ENCODE results near the gene EIF2D. TPM values are rescaled to one million over a fixed set of nuclear protein-coding genes. Genes with fewer than 3 reads are reported as not detected.

The EIF2D gene
- total and polyA plus RNA-seq, 2 of the 8 experiments (the other 6 are each of a cell fraction or from before 2014, with no cell fraction given) = 36.1 to 37.1 TPM

GRCh38 chr1:206590025-206590758 lies 22.1 kb downstream of the EIF2D start:
- no peaks in the 10 kb centered on the region for H3K27me3 ChIP-seq (replicated peaks in 1 of 4; ENCODE audit: control insufficient read depth in 3 of 4, extremely low read depth in 1 of 4, insufficient read depth in 3 of 4, low read length in 3 of 4)
- H3K23me2 ChIP-seq (ENCODE audit: low read depth, low read length) = no peaks in the 10 kb centered on the region
- no peak overlapping the region for H3K27ac ChIP-seq (ENCODE audit: low read depth, low read length)
- DNase-seq (ENCODE audit: low read depth in 1 of 2, low spot score in 2 of 2) = no peak
- H3K4ac ChIP-seq (replicated peaks; ENCODE audit: insufficient read length, low read depth, low read length) = no peak overlapping the region
- FAIRE-seq = no peak
- no peaks in the 10 kb centered on the region for H3K9me3 ChIP-seq (ENCODE audit: insufficient read depth in 2 of 2, low read depth in 1 of 2, low read length in 1 of 2)
- H3K23ac ChIP-seq (ENCODE audit: insufficient read length) = no peak overlapping the region
- no peaks in the 10 kb centered on the region for H4K20me1 ChIP-seq (replicated peaks in 1 of 2; ENCODE audit: control insufficient read depth in 1 of 2, insufficient read depth in 2 of 2, low read length in 2 of 2)
- no peak overlapping the region for H2BK120ac ChIP-seq (replicated peaks; ENCODE audit: low read depth, low read length)
- no peak overlapping the region for H2BK20ac ChIP-seq (ENCODE audit: low read length)
- CTCF ChIA-PET (ENCODE audit: partially characterized antibody) = interaction anchor here (1.0 to 16.9 kb wide), 7 partner anchors 11 to 100 kb away, joined by 3 to 298 read pairs (median 23); no protein-coding TSS in a partner anchor
- H3K79me1 ChIP-seq (ENCODE audit: low read depth, low read length) = no peaks in the 10 kb centered on the region
- H2AFZ ChIP-seq (ENCODE audit: low read length) = no peak overlapping the region
- H4K5ac ChIP-seq (ENCODE audit: insufficient read length, low read depth, low read length) = no peak overlapping the region
- no peak overlapping the region for H3K14ac ChIP-seq (ENCODE audit: insufficient read length)
- H4K8ac ChIP-seq (ENCODE audit: extremely low read depth, insufficient read depth, low read length) = no peak overlapping the region
- no peaks in the 10 kb centered on the region for H3K4me1 ChIP-seq (replicated peaks in 1 of 4; ENCODE audit: control insufficient read depth in 3 of 4, insufficient read depth in 4 of 4, low read length in 3 of 4)
- H2BK12ac ChIP-seq (ENCODE audit: low read depth, low read length) = no peak overlapping the region
- H3K18ac ChIP-seq (ENCODE audit: extremely low read depth, low read length) = no peak overlapping the region
- H4K91ac ChIP-seq (replicated peaks; ENCODE audit: insufficient read length, low read length) = no peak overlapping the region
- no peak overlapping the region for H2BK15ac ChIP-seq (ENCODE audit: low read length)
- no peak overlapping the region for H3K4me3 ChIP-seq (ENCODE audit: extremely low read depth in 1 of 4, insufficient read depth in 2 of 4, low read depth in 3 of 4, low read length in 4 of 4)
- no peak overlapping the region for H3K9ac ChIP-seq (replicated peaks in 1 of 4; ENCODE audit: extremely low read depth in 1 of 4, low read depth in 3 of 4, low read length in 3 of 4)
- H3K56ac ChIP-seq (replicated peaks; ENCODE audit: insufficient read length, low read depth, low read length) = no peak overlapping the region
- H3K36me3 ChIP-seq (ENCODE audit: control insufficient read depth in 2 of 4, insufficient read depth in 4 of 4, low read length in 3 of 4) = peaks cover 0 to 18% (median 9%) of the 10 kb centered on the region in 4 experiments; a peak in 7 of 8 replicates
- no peaks in the 10 kb centered on the region for H3K79me2 ChIP-seq (ENCODE audit: control insufficient read depth in 1 of 2, insufficient read depth in 2 of 2, low read length in 2 of 2)
- POLR2A ChIA-PET (ENCODE audit: partially characterized antibody) = no interaction called here
- H2AK5ac ChIP-seq (ENCODE audit: low read depth, low read length) = no peak overlapping the region
- H2BK5ac ChIP-seq (ENCODE audit: low read depth, low read length) = no peak overlapping the region
- WGBS, 2 experiments (ENCODE audit: extremely low coverage in 1 of 2, insufficient coverage in 1 of 2, insufficient read length in 1 of 2, insufficient replicate concordance in 2 of 2, low coverage in 1 of 2, low lambda C conversion rate in 2 of 2, missing lambda C conversion rate in 1 of 2) = 69% methylated on average over 8 of the region's 8 CpGs; no CpG with 5 or more reads in 1 of the 2 experiments
- no peak overlapping the region for H3K4me2 ChIP-seq (ENCODE audit: insufficient read depth in 1 of 2, low read depth in 2 of 2, low read length in 2 of 2)
- TF ChIP-seq, protein P1, sequence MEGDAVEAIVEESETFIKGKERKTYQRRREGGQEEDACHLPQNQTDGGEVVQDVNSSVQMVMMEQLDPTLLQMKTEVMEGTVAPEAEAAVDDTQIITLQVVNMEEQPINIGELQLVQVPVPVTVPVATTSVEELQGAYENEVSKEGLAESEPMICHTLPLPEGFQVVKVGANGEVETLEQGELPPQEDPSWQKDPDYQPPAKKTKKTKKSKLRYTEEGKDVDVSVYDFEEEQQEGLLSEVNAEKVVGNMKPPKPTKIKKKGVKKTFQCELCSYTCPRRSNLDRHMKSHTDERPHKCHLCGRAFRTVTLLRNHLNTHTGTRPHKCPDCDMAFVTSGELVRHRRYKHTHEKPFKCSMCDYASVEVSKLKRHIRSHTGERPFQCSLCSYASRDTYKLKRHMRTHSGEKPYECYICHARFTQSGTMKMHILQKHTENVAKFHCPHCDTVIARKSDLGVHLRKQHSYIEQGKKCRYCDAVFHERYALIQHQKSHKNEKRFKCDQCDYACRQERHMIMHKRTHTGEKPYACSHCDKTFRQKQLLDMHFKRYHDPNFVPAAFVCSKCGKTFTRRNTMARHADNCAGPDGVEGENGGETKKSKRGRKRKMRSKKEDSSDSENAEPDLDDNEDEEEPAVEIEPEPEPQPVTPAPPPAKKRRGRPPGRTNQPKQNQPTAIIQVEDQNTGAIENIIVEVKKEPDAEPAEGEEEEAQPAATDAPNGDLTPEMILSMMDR (IDR thresholded peaks at IDR 0.05; ENCODE audit: control extremely low read depth in 1 of 3, insufficient read depth in 1 of 3, low read depth in 1 of 3, low read length in 3 of 3) = peak in 2 of 3 experiments; percentile 49 to 69; a peak in 3 of 4 replicates
- TF ChIP-seq CREB1 (IDR thresholded peaks at IDR 0.05) (no peak), JUND (IDR thresholded peaks at IDR 0.05; ENCODE audit: low read length) (no peak)

Measured in H1 (cell line).